GM19397 (cell line): ENCODE results near the gene CAMTA1.

Source experiments
- ATAC-seq: cut with Tn5 transposase; IDR thresholded peaks from one replicate; pipeline ENCODE4 v1.9.1; 2021; ENCODE audit warnings: mild to moderate bottlenecking, moderate library complexity; ENCODE audit not compliant: unreplicated experiment

CAMTA1 gene

GRCh38 chr1:7632681-7633080 is 847.4 kb downstream of the CAMTA1 start:
- no peak for ATAC-seq

GRCh38 chr1:7633506-7634245 is 848.4 kb downstream of the CAMTA1 start:
- ATAC-seq = no peak

DNA sequence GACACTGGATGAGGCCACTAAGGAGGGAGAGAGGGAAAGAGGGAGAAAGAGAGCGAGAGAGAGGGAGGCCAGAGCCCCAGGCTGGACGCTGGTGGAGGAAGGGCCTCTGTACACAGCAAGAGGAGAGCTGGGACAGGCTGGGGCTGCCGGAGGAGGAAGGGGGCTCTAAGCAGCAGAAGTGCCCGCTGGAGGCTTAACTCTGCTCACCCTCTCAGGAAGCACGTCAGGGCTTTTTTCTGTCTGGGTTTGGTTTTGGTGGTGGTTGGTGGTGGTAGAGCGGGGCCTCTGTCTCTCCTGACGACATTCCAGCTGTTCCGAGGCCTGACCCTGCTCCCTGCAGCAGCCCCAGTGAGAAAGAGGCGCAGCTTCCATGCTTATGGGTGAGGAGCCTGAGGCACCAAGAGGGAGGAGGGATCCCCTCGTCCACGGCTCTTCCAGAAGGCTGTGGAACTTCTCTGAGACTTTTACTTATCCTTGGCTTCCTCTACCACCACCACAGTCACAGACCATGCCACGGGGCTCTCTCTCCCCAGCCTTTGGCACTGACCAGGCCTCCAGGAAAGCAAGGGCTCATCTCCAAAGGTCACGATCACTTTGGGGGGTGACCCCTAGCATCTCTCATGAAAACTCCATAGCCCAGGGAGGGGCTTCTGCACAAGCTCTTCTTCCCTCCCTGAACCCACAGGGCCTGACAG is 849.4 kb downstream of the CAMTA1 start:
- ATAC-seq = no peak

GRCh38 chr1:7636795-7637526 is 851.7 kb downstream of the CAMTA1 start:
- ATAC-seq = no peak

DNA sequence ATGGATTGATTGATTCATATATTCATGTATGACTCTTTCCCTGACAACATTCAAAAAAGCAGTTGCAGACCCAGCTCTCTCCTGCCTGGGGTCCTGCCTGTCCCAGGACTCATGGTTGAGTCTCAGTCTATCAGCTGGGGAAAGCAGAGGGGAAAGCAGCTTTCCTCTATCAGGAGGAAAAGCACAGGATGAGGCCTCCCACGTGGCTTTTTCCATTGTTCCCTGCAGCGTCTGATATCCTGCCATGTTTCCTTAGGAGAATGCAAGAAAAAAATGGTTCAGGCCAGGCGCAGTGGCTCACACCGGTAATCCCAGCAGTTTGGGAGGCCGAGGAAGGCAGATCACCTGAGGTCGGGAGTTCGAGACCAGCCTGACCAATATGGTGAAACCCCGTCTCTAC is 852.8 kb downstream of the CAMTA1 start:
- no peak for ATAC-seq

GRCh38 chr1:7639435-7640131 is 854.3 kb downstream of the CAMTA1 start:
- no peak for ATAC-seq

DNA sequence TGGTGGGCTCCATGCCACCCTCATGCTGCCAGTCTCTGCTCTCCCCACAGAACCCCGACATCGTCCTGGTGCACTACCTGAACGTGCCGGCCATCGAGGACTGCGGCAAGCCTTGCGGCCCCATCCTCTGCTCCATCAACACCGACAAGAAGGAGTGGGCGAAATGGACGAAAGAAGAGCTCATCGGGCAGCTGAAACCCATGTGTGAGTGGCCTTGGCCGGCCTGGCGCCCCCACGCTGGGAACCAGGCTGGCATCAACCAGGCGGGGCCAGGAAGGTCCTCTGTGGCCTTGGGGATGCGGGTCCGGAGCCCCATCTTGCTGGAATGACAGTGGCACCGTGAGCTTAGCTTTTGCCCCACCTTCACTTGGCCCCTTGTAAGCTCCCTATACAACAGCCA is 855.1 kb downstream of the CAMTA1 start:
- no peak for ATAC-seq

- ATAC-seq = no peak
Measured at GRCh38 chr1:7640920-7641585, 855.8 kb downstream of the CAMTA1 start.

- no peak for ATAC-seq
Measured at GRCh38 chr1:7641587-7642417, 856.5 kb downstream of the CAMTA1 start.

- ATAC-seq = no peak
Measured at GRCh38 chr1:7642418-7642704, 857.1 kb downstream of the CAMTA1 start.

DNA sequence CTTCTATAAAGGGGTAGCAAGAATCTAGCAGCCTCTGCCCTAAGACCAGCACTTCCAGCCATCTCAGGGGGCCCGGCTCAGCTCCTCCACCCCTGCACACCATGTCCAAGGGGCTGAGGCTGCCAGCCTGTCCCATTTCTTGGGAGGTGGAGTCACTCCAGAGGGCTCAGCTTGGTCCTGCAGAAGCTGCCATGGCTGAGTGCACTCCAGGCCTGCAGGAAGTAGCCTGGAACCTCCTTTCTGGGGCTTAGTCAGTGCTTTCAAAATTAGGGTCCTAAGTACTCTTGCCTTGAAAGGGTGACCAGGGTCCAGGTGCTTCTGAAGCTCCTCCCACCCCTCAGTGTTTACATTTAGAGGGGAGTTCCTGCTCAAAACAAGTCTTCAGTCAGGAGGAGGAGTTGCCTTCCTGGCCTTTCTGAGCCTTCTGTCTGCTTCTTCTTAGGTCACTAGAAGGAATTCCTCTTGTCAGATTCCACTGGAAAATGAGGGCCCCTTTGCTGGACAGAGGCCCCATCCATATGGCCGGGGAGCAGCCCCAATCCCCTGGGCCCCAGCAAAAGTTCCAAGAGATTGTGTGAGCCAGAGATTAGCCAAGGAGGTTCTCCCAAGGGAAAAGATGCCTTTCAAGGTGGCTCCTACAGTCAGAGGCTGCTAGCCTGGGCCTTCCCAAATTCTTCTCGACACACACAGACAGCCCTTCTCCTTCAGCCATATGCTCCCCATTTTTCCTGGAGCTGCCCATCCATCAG is 857.7 kb downstream of the CAMTA1 start:
- no peak for ATAC-seq

DNA sequence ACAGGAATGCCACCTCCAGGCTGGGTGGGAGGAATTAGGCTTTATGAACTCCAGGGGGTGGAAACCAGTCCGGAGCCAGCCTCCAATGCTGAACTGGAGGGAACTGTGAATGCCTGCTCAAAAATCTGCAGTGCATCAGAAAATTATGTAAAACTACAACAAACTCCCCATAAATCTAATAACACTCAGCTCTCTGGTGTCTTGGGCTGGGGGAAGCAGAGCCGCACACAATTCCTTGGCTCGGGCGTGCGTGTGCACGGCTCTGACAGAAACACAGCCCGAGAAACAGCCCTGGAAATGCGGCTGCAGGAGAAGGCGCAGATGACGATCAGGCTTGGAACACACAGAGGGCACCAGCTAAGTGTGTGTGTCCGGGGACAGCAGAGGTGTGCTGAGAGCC is 858.3 kb downstream of the CAMTA1 start:
- ATAC-seq = no peak

DNA sequence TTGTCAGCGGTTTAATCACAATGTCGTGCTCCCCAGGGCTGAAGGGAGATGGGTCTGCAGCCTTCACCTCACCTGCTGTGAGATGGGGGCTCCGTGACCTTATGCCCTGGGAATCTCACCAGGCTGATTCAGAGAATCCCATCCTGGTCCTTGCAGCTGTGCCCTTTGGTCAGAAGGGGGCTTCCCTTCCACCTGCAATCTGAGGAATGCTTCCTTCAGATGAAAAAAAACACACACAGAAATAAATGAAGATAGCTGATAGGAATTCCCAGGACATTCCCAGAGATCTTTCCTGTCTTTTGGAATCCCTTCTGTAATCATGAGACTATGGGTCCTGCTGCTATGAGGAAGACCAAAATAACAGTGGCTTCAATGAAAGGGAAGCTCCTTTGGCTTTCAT is 858.8 kb downstream of the CAMTA1 start:
- ATAC-seq = no peak

DNA sequence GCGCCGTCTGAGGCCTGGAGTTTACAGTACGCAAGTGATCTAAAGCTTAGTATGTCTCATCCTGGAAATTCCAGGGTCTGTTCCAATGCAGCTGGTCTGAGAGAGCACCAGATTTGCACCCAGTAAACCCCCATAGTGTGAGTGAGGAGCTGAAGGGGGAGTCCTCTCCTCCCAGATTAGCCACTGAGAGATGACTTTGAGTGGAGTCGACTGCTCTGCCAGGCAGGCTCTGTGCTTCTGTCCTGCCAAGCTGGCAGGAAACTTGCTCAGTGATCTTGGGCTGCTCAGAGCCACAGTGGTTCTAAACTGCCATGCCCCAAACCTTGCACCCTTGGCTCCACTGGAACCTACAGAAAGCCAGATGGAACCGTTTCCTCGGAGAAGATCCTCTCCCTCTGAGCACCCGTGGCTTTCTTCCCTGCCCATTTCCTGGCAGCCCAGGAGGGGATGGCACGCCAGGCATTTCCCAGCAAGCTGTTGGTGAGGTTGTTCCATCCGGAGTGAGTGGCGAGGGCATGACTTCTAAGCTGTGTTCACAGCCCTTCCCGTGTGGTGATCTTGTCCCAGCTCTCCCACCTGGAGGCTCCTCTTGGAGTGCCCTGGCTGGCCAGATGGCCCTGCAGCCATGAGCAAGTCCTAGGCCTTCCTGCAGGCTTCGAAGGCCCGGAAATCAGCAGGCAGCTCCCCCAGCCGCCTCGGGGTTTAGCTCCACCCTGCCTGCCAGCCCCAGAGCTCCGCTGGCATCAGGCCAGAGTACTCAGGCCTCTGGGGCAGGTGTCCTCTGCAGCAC is 859.9 kb downstream of the CAMTA1 start:
- no peak for ATAC-seq

DNA sequence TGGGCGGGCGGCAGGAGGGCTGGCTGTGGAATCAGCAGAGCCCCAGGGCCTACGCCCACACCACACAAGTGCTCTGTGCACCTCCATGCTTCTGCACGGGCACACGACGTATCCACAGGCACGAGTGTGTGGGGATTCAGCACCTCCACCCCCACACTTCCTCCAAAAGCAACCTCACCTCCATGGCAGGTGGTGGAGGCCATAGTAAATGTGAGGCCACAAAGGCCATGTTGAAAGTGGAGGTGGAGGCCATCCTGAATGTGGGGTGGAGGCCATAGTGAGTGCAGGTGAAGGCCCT is 860.4 kb downstream of the CAMTA1 start:
- no peak for ATAC-seq

DNA sequence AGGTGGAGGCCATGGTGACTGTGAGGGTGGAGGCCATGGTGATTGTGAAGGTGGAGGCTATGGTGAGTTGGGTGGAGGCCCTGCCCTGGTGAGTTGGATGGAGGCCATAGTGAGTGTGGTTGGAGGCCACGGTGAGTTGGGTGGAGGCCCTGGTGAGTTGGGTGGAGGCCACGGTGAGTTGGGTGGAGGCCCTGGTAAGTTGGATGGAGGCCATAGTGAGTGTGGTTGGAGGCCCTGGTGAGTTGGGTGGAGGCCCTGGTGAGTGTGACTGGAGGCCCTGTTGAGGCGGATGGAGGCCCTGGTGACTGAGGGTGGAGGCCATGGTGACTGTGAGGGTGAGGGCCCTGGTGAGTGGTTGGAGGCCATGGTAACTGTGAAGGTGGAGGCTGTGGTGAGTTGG is 860.9 kb downstream of the CAMTA1 start:
- ATAC-seq = no peak

GRCh38 chr1:7646981-7647901 is 862.0 kb downstream of the CAMTA1 start:
- ATAC-seq = no peak
